GM10266 (cell line): ENCODE data around the gene HARS2.

ENCODE experiments used
- DNase-seq: peaks from one replicate; pipeline ENCODE4 v3.0.0; 2012; ENCODE audit errors: extremely low spot score
- TF ChIP-seq, protein P1 (sequence below): IDR thresholded peaks from 2 replicates; pipeline ENCODE4 v1.5.1; 2012; ENCODE audit warnings: mild to moderate bottlenecking, low read depth; ENCODE audit not compliant: control insufficient read depth, insufficient read depth; ENCODE audit errors: missing control alignments

The HARS2 gene

DNA sequence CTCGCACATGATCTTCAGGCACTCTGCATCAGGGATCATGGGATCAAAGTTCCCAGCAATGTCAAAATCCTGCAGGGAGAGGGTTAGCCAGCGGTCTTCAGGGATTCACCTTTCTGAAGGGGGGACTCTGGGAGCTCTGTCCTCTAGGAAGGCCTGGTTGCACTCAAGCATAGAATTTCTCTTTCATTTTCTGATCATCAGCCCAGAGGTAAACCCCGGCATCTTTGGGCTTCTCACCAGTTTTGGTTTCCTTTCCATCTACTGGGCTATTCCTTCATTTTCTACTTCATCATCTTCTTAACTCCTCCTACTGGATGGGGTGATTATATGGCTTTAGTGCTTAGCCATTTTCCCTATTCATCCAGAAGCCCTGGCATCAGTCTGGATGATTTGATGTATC, 13.3 kb upstream of the HARS2 start:
- DNase-seq = peak; percentile 33
- TF ChIP-seq, protein P1, sequence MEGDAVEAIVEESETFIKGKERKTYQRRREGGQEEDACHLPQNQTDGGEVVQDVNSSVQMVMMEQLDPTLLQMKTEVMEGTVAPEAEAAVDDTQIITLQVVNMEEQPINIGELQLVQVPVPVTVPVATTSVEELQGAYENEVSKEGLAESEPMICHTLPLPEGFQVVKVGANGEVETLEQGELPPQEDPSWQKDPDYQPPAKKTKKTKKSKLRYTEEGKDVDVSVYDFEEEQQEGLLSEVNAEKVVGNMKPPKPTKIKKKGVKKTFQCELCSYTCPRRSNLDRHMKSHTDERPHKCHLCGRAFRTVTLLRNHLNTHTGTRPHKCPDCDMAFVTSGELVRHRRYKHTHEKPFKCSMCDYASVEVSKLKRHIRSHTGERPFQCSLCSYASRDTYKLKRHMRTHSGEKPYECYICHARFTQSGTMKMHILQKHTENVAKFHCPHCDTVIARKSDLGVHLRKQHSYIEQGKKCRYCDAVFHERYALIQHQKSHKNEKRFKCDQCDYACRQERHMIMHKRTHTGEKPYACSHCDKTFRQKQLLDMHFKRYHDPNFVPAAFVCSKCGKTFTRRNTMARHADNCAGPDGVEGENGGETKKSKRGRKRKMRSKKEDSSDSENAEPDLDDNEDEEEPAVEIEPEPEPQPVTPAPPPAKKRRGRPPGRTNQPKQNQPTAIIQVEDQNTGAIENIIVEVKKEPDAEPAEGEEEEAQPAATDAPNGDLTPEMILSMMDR = no peak

DNA sequence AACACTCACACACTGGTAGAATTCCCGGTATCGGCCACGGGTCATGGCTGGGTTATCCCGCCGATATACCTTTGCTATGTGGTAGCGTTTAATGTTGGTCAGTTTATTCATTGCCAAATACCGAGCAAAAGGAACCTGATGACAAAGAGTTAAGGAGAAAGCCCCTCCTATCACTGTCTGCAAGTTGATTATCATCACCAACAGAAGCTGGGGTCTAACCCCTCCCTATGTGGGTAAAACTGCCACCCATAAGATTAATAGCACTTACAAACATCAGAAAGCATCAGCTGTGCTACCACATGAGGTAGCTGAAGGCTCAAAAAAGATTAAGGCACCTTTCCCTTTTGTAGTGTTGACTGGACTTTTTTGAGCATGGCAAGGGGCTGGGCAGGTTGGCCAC, 12.3 kb upstream of the HARS2 start:
- DNase-seq = no peak
- TF ChIP-seq, protein P1 = no peak

DNA sequence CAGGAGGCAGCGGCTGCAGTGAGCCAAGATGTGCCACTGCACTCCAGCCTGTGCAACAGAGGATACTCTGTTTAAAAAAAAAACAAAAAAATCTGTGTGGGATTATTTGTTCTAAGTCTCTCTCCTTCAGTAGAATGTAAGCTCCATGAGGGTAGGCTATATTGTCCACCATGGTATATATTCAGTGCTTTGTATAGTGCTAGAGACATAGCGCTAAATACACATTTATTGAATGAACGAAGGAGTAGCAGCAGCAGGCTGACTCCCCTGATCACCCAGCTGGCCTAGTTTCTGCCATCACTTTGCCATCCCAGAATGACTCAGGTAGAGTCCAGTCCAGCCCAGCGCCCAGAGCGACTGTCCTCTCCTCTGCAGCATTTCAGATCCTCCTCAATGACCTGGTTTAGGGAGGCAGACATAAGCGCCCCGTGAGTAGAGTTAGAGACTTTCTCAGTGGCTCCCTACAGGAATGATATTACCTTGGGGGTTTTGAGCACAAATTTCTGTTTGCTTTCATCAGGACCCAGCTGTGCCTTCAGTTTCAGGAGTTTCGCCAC, 801 bp upstream of the HARS2 start:
- DNase-seq = peak; percentile 8
- TF ChIP-seq, protein P1 = no peak

DNA sequence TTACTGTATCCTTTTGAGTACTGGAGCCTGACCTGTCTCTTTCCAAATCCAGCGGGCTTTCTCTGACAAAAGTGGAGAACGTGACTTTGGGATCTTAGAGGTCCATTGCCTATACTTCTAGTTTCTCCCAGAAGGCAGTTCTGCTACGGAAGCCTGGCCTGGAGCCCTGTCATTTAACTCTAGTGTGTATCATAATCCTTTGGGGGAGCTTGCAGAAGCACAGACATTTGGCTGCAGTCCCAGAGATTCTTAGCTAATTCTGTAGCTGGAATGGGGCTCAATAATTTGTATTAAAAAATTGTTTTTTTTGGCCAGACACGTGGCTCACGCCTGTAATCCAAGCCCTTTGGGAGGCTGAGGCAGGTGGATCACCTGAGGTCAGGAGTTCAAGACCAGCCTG, 3.0 kb downstream of the HARS2 start:
- TF ChIP-seq, protein P1 = no peak
- DNase-seq = no peak

DNA sequence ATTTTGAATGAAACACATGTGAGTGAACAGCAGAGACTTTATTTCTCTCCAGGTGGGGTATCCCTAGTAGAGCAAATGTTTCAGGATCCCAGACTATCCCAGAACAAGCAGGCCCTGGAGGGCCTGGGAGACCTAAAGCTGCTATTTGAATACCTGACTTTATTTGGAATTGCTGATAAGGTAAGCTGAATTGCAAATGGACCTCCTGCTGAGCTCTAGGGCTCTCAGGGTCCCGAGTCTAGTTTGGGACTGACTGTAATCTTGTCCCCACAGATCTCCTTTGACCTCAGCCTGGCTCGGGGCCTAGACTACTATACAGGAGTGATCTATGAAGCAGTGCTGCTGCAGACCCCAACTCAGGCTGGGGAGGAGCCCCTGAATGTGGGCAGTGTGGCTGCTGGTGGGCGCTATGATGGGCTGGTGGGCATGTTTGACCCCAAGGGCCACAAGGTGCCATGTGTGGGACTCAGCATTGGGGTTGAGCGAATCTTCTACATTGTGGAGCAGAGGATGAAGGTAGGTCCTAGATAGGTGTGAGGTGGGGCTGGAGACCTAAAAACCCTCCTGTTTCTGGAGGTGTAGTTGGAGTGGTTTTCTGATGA, 5.7 kb downstream of the HARS2 start:
- TF ChIP-seq, protein P1 = no peak
- DNase-seq = no peak

DNA sequence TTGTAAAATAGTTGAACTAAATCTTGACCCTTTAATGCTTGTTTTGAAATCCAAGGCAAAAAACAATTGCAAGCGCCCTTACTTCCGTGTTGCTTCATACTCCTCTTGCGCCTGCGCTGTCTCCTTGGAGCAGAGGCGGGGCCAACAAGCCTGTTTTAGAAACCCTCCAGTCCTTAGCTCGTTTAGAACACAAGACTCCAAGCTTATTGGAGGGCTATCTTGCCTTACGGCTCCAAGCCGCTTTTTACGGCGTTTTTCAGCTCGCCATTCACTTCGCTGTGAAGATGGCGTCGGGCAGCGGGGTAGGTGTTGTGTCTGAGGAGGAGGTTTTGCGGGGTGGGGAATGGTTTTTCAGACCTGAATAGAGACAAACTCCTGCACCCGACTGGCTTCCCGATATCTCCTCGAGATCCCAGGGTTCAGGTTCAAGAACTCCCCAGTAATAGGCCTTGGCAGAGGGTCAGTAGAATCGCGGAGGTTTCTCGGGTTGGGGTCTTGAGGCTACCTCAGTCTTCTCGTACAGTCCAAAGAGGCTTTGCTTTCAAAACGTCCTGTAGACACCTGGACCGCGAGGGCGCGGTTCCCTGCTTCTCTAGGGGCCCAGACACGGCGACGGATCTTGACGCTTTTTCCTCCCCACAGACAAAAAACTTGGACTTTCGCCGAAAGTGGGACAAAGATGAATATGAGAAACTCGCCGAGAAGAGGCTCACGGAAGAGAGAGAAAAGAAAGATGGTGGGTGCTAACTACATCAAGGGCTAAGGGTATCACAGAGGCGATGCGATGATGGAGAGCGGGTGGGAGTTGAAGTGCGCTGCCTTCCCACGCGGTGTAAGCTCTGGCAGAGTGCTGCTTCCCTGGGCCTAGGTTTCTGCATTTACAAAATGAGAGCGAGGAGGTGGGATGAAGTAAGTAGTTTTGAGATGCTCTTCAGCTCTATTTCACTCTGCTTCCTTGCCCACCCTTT, 9.2 kb downstream of the HARS2 start, which contains the start of gene ZMAT2:
Gene ZMAT2 (plus strand): TSS at position 271 of the 968 bp plus-strand sequence. CDS start 14 bp downstream, at position 285.
- DNase-seq = peak; percentile 92
- TF ChIP-seq, protein P1 = no peak
